C1 segment of cervical spinal cord (tissue), 14 donors: ENCODE results near the gene NEK9.
"Not testable (repeated sequence)": the region's sequence is repeated elsewhere in the genome, so short reads cannot be mapped to it uniquely, and the experiment has no call there.

Experiments used
- DNase-seq, 14 donors: peaks; one replicate each; lab custom pipeline; 2025; lab: John Stamatoyannopoulos, UW

NEK9 gene

DNA sequence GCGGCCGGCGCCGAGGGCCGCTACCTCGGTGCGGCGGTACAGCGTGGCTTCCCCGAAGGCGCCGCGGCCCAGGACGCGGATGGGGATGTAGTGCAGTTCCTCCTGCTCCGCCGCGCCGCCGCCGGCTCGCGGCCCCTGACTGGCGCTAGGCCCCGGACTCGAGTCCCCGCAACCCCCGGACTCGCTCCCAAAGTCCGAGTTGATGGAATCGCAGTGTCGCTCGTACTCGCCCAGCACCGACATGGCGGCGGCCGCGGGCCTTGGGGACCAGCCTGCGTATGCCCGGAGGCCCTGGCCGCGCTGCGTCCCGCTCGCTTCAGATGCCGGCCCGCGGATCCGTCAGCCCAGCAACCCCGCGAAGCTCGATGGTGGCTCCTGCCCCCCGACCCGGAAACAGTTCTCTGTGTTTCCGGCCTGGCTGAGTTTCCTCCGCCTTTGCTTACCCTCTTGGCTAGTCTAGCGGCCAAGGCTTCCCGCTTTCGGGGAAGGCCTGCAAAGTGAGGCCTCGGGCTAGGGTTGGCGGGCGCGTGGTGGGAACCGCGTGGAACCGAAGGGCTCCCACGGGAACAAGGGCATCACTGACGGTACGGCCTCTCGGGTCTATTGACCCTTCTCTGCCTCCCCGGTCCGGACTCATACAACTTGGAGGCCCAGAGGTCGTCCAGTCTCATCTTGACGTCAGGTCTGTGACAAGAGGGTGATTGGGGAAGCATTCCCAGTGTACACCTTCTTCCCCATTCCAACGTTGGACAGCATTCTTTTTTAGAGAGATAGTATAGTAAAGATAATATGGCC lies at the start of gene NEK9:
Gene NEK9, minus strand, starts transcription at position 370 of the 795 bp plus-strand sequence. Its CDS starts 127 bp downstream, at position 243.
- peak; percentile 33 to 90 (median 84) for DNase-seq

GRCh38 chr14:75176142-75176820 lies 49.4 kb upstream of the NEK9 start, which contains the start of gene TMED10:
TSS of gene TMED10 (minus strand) at chr14:75176612. CDS start at chr14:75176579, 33 bp downstream.
- DNase-seq, result peak; percentile 52 to 92 (median 89)

DNA sequence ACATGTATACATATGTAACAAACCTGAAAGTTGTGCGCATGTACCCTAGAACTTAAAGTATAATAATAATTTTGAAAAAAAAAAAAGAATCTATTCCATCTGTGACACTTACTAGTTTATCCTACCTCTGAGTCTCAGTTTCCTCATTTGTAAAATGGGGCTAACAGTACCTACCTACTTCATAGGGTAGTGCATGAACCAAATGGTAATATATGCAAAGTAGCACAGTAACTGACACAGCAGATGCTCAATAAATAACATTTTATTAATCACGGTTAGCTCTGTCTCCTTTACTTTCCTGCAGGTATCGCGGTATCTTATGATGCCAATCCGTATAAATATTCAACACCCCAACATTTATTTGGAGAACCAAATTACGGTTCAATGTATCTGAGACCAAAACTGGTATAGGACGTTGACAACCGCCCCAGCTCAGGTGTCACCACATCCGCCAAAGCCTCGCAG lies 48.9 kb upstream of the NEK9 start:
- DNase-seq, result no peak

DNA sequence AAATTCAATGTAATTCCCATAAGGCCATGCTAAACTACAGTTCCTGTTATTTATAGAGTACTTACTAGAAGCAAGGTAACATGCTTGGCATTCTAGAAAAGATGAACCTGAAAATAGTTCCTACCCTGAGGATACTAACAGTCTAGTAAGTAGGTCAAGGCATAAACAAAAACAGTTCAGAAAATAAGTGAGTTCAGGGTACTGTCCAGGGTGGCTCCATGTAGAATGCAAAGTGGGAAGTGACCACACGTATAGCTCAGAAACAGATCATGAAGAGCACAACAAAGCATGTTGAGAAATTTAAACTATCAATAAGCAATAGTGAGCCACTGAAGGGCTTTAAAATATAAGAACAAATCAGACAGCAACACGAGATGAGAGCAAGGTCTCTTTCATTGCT lies 47.2 kb upstream of the NEK9 start:
- DNase-seq, result no peak

- DNase-seq, result no peak
Observed at GRCh38 chr14:75170772-75171171, 43.9 kb upstream of the NEK9 start.

DNA sequence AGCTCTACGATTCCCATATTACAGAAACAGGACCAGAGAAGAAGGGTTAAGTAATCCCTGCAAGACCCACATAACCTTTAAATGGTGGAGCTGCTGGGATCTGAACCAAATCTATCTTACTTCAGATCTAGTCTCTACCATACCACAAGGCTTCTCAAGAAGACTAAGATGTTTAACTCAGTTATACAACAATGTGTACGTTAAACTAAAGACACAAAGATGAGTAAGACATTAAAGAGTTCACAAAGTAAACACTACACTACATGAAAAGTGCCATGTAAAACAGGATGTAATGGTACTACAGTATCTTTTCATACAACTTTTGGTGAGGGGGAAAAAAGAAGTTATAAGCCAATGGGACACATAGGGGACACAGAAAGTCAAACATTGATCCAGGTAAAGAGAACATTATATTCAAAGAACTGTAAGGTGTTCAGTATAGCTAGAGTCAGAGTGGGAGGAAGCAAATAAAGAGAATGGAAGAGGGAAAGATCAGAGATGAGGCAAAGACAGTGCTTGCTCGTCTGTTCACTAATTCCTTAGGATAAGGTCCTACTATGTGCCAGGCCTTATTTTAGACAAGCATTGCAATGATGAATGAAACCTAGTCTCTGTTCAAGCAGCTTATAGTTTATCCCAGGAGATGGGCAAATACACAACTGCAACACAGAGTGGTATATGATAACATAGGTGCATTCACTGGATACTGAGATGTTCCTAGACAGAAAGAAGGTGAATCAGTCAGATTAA lies 41.9 kb upstream of the NEK9 start:
- no peak for DNase-seq

GRCh38 chr14:75167325-75167724 lies 40.5 kb upstream of the NEK9 start:
- no peak for DNase-seq

DNA sequence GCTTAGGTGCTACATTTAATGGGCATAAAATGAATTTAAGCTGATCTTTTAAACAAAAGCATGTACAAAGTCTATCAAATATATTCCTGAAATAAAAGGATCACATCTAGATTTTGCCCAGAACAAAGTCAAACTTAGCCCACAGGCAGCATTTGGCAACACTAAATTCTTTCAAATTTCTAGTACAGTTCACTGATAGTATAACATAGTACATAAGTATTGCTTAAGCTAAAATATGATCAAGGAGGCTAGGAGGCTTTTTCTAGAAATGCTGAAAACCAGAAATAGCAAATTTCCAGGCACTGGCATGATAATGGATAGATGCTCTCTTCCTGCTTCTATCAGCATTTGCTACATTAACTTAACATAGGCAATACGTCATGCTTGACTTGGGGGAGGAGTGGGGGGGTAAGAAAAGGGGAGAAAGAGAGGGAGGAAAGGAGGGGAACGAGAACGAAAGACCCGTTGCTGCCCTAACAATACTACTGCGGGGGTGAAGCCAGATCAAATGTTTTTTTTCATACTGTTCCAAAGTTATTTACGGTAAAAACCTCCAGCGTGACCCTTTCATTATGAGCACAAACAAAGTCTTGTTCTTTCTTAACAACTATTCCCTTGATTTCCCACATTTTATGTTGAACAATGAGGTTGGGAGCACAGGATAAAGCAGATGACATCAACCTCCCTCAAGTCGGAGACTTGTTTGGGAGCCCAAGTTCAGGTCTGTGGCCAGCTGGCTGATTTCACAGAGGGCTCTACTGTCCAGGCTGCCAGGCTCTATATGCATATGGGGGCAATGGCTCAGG lies 38.9 kb upstream of the NEK9 start:
- DNase-seq, result peak in 12 of 14 donors; percentile 3 to 86 (median 61)

DNA sequence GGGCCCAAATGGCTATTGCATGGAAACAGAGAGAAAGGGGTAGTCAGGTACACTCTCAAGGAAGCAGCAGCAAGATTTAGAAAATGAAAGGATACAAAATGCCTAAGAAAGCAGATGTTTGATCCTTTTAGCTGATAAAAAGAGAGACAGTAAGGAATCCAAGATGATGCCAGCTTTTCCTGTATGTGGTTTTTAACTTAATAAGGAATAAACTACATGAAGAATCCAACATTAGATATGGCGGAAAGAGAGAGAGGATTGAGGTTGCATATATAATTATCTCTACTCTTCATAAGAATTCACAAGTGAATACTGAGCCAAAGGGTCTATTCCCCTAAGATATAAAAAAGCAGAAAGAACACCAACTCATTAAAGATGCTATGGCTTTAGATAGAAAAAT lies 38.0 kb upstream of the NEK9 start:
- DNase-seq, result no peak

- no peak for DNase-seq
Observed at GRCh38 chr14:75163677-75164076, 36.8 kb upstream of the NEK9 start.

GRCh38 chr14:75162631-75163030 lies 35.8 kb upstream of the NEK9 start:
- DNase-seq, result no peak

GRCh38 chr14:75158843-75159614 lies 32.2 kb upstream of the NEK9 start:
- no peak for DNase-seq

- no peak for DNase-seq
Observed at GRCh38 chr14:75156901-75157300, 30.1 kb upstream of the NEK9 start.

GRCh38 chr14:75156111-75156510 lies 29.3 kb upstream of the NEK9 start:
- no peak for DNase-seq

- no peak for DNase-seq
Observed at GRCh38 chr14:75155169-75155568, 28.3 kb upstream of the NEK9 start.

- no peak for DNase-seq
Observed at GRCh38 chr14:75153295-75153694, 26.4 kb upstream of the NEK9 start.

DNA sequence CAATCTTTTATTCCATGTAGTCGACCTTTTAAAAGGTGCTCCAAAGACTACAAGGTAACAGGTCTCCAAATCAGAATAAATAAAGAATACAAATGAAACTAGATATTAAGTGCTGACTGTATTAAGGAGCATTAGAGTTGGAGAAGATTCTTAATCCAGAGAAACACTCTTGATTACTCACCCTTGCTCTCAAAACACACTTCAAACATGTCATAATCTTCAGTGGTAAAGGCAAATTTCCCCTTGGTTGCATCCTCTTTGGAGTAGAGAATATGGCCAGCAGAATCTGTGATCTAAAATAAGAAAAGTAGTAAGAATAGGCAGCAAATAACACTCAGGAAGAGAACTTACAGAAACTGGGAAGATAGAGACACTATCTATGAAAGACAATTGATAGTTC lies 25.0 kb upstream of the NEK9 start:
- DNase-seq, result no peak

GRCh38 chr14:75150637-75151036 lies 23.8 kb upstream of the NEK9 start:
- not testable (repeated sequence) for DNase-seq

GRCh38 chr14:75150150-75150549 lies 23.3 kb upstream of the NEK9 start:
- DNase-seq, result no peak

DNA sequence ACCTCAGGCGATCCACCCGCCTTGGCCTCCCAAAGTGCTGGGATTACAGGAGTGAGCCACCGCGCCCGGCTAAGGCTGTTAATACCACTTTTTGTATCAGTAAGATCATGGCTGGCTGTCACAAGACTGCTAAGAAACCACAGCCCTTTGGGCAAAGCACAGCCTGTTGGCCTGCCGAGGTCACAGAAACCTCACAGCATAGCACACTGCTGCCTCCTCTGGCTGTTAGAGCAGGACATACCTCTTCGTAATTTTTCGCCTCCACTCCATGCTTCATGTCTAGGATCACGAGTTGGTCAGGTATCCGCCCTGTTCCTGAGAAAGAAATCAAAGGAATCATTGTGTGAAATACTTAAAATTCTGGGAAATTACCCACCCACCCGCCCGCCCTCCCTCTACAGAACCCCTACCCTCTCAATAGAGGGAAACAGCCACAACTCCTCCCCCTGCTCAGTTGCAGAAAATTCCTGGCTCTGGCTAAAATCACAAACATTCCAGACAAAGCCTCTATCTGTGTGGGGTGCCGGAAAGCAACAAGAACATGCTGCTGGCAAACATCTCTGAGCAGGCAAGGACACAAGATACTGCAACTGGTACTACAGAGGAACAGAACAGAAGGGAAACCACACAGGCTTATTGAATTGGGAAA lies 20.7 kb upstream of the NEK9 start:
- DNase-seq, result peak in 13 of 14 donors; percentile 22 to 96 (median 87)
